ENCODE results near the gene RPS6KC1.
"Not testable (repeated sequence)": the region's sequence is repeated elsewhere in the genome, so short reads cannot be mapped to it uniquely, and the experiment has no call there.

The RPS6KC1 gene

DNA sequence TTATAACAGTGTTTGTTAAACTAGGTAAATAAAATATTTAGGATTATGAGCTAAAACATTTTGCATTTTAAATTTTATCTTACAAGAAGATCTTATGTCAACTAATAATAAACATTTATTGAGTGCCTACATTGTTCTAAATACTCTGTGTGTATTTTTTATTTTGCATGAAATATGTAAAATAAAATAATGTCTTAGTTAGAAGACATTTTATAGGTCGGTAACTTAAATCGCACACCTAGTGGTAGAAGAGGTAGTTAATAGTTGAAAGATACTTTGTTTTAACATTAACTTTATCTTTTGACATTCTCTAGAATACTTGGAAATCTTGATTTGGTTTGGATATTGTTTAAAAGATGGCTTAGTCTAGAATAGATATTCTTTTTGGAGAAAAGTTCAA, 60.5 kb downstream of the RPS6KC1 start:
- DNase-seq = no peak

DNA sequence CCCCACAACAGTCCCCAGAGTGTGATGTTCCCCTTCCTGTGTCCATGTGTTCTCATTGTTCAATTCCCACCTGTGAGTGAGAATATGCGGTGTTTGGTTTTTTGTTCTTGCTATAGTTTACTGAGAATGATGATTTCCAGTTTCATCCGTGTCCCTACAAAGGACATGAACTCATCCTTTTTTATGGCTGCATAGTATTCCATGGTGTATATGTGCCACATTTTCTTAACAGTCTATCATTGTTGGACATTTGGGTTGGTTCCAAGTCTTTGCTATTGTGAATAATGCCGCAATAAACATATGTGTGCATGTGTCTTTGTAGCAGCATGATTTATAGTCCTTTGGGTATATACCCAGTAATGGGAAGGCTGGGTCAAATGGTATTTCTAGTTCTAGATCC, 61.7 kb downstream of the RPS6KC1 start:
- not testable (repeated sequence) for DNase-seq

DNA sequence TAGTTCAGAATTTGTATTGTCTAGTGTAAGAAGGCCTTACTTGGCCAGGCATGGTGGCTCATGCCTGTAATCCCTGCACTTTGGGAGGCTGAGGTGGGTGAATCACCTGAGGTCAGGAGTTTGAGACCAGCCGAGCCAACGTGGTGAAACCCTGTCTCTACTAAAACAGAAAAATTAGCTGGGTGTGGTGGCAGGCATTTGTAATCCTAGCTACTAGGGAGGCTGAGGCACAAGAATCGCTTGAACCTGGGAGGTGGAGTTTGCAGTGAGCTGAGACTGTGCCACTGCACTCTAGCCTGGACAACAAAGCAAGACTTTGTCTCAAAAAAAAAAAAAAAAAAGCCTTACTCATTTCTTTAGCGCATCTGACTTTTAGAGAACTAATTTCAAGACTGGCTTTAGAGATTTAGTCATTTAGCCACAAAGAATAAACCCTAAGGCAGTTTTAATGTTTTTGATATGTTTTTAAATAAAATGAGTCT, 66.7 kb downstream of the RPS6KC1 start:
- not testable (repeated sequence) for DNase-seq

DNA sequence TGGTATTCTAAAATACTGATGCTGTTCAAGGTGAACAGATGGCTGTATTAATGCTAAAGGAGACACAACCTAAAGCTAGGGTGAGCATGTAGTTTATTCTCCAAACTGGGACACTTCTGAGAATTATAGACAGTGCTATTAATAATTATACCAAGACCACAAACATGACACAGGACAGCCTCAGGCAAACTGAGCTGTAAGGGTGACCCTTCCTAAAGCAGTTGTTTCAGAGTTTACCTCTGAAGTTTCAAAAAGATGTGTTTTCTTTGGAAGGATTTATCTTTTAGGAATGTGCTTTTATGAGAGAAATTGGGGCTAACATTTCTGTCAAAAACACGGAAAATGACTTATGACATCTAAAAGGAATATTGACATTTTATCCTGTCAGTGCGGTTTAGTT, 68.8 kb downstream of the RPS6KC1 start:
- no peak for DNase-seq

DNA sequence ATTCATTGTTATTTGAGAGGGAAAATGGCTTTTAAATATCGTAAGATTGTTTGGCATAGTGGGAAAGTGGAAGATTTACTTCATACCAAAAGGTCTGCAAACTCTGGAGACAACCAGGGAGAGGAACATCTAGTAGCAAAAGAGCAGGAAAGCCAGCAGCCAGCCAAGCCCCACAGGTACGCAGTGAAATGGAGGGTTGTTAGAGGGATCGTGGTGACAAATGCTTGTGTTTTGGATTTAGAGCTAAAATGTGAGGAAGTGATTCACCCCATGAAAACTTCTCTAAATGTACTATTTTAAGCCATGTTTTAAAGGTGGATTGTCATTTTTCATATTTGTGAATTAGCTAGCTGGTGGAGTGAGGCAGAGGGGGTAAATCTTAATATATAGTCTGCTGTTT, 69.3 kb downstream of the RPS6KC1 start:
- no peak for DNase-seq

DNA sequence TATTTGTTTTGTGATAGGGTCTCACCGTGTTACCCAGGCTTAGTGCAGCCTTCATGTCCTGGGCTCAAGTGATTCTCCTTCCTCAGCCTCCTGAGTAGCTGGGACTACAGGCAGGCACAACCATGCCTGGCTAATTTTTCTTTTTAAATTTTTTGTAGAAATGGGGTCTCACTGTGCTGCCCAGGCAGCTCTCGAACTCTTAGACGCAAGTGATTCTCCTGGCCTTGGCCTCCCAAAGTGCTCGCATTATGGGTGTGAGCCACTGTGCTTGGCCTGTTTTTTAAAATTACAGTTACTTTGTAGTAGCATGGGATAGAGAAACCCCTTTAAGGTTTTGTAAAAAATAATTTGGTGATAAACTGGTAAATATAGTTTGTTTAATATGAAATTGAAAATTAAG, 69.9 kb downstream of the RPS6KC1 start:
- DNase-seq = no peak

DNA sequence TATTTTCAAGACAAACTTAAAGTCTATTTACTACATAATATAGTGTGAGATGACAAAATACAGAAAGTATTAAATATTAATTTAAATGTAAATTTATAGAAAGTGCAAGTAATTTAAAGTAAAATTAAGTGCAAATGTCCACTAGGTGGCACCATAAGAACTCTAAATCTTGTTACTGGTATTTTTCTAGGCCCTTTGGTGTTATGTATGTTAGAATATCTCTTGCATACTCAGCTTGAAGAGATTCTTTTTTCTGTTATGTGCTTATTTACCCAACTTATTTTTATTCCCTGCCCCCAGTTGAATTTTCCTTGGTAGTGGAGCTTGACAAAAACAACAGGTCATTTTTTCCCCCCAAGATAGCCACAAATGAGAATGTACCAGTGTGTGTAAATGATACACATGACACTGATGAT, 71.5 kb downstream of the RPS6KC1 start:
- DNase-seq = peak; percentile 22

DNA sequence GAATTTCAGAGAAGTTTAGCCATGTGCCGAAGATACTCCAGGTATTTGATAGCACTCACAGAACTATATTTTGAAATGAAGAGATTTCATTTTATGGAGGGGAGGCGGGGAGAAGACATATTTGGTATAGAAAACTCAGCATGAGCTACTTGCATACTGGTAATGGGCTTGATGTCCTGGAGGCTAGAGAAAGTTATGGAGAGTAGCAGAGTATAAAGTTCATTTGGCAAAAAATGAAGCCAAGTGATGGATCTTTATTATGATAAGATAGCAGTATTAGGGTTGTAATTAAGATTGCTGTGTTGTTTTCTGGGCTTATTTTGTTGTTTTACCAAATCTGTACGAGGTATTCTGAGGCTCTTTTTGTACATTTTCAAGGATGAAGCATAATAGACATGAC, 72.0 kb downstream of the RPS6KC1 start:
- no peak for DNase-seq

DNA sequence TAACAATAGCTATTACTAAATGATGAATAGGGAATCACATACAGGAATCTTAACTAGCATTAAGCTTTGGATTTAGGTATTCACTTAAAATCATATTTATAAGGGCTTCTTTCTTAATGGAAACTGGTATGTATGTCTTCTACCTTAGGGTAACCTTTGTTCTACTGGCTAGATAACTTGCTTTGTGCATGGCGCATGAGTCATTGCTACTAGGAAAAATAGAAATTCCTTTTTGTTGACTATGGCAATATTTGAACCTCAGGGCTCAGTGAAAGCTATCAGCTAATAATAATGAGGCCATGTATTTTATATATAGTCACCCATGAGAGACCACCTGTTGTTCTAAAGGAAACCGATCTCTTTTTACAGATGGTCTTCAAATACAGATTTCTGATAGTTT, 72.5 kb downstream of the RPS6KC1 start:
- DNase-seq = no peak

DNA sequence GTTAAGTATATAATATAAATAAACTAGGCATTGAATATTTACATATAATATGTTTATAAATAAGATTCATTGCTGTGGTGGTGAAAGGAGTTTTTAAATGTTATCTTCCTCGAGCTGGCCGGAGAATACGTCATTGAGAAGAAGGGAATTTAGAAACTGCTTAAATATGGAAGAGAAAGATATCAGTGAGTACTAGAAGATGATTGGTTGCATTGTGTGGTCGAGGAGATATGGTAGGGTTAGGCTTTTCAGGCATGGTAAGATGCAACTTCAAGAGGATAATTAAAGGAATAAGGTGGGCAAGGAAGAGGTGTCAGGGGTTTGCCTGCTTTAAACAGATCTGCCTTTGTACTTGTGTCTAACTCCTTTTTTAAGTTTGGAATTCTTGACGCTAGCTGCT, 73.5 kb downstream of the RPS6KC1 start:
- DNase-seq = no peak

DNA sequence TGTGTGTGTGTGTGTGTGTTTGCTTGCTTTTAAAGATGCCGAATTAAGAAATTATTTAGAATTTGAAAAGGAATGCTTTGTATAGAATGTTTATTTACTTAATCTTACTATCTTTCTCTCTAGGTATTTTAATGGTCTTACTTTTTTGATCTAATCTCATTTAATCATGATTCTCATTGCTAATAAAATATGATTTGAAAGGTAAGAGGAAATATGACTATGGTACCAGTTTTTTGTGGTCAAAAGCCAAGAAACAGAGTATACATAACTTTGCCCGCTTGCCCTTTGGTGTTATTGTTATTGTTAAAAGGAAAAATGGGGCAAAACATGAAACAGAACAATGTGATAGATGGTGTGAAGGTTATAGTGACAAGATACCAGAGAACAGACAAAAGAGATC, 74.6 kb downstream of the RPS6KC1 start:
- DNase-seq = no peak

DNA sequence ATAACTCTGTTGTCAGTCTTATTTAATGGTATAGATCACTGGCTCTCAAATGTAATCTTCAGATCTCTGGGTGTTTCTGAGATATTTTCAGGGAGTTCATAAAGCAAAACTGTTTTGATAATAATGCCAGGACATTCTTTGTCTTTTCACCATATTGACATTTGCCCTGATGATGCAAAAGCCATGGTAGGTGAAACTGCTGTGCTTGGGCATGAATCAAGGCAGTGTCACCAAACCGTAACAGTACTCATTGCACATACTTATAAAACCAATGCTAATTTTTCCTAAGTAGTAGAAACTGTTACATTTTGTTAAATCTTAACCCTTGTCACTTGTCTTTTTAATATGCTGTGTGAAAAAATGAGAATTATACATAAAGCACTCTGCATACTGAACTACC, 76.0 kb downstream of the RPS6KC1 start:
- no peak for DNase-seq

DNA sequence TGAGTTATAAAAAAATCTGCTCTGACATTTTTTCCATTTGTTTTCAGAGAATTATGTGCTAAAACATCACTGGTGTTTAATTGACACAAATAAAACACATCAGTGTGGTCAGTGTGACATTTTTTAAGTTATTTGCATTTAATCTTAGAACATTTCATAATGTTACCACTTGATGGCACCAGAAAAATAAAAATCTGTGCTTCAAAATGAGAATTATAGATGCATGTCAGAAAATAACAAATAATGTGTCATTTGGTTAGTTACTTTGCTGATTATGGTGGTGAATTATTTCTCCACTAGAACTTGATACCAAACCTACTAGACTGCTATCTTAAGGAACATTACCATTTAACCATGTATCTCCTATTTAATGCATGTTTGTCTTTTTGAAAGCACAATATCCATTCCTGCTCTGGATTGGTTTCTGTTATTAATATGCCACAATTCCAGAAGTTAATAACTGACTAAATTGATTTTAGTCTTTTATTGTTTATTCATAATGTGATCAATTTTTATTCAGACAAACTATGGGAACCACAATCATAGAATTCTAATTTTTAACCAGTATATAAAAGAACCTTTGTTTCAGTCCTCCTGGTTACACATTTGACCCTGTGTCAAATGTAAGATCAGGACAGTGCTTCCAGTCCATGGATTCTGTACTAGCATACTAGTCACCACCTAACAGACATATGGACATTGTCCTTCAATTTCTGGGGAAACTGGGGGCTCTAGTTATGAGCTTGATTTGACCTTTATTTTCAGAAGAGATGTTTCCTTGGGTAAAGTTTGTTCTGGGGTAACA, 81.0 kb downstream of the RPS6KC1 start:
- no peak for DNase-seq

DNA sequence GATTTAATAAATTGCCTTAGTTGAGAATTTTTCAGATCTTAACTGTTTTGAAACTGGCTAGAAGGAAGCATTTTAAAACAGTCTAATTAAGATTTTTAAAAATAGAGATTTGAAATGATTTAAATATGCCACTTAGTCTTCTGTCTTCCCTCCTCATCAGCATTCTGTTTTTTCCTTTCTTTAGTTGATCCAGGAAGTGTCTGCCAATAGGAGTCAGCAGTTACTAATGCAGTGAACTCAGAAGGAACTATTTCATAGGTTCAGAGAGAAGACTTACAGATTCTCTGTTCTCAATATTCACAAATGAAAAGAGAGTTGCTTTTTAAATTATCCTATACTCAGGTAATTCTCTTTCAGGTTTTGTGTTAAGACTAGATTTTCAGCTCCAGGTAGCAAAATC, 84.5 kb downstream of the RPS6KC1 start:
- no peak for DNase-seq

DNA sequence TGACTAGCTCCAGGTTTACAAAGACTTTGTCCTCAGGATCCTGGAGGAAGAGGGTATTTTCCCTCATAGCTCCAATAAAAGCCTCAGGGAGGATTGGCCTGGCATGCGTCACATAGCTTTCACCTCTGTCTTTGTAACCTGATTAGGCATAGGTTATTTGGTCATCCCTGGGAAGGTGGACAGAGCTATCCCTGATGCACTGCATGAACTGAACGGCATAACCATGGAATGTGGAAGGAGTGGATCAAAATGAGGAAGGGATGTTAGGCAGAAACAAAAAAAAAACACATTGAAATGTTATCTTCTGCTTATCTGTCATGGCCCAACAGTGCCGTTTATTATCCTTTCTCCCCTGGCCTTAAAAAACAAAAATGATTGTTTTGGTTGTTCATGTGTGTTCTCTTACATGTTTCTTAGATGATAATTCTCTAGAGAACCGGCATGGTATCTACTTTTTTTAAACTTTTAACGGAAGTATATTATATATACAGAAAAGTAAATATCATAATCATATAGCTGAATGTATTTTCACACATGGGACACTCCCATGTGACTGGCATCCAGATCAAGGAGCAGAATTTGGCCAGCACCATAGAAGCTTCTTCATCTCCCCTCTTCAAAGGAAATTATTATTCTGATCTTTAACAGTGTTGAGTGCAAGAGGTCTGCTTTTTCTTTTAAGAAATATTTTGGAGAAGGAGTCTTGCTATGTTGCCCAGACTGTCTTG, 85.3 kb downstream of the RPS6KC1 start:
- no peak for DNase-seq

DNA sequence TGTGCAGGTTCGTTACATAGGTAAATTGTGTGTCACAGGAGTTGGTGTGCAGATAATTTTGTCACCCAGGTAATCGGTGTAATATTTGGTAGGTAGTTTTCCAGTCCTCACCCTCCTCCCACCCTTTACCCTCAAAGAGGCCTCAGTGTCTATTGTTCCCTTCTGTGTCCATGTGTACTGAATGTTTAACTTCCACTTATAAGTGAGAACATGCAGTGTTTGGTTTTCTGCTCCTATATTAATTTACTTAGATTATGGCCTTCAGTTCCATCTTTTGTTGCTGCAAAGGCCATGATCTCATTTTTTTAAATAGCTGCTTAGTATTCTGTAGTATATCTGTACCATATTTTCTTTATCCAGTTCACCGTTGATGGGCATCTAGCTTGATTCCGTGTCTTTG, 87.3 kb downstream of the RPS6KC1 start:
- no peak for DNase-seq

DNA sequence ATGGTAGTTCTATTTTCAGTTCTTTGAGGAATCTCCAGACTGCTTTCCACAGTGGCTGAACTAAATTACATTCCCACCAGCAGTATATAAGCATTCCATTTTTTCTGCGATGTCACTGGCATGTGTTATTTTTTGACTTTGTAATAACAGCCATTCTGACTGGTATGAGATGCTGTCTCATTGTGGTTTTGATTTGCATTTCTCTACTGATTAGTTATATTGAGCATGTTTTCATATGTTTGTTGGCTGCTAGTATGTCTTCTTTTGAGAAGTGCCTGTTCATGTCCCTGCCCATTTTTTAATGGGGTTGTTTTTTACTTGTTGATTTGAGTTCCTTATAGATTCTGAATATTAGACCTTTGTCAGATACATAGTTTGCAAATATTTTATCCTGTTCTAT, 87.9 kb downstream of the RPS6KC1 start:
- no peak for DNase-seq

DNA sequence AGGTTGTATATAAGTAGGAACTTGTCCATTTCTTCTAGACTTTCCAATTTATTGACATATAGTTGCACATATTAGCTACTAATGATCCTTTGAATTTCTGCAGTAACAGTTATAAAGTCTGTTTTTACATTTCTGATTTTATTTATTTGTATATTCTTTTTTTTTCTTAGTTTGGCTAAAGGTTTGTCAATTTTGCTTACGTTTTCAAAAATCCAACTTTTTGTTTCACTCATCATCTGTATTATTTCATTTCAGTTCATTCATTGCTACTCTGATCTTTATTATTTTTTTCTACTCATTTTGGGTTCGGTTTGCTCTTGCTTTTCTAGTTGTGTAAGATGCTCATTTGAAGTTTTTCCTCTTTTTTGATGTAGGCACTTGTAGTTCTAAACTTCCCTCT, 97.9 kb downstream of the RPS6KC1 start:
- DNase-seq = no peak

DNA sequence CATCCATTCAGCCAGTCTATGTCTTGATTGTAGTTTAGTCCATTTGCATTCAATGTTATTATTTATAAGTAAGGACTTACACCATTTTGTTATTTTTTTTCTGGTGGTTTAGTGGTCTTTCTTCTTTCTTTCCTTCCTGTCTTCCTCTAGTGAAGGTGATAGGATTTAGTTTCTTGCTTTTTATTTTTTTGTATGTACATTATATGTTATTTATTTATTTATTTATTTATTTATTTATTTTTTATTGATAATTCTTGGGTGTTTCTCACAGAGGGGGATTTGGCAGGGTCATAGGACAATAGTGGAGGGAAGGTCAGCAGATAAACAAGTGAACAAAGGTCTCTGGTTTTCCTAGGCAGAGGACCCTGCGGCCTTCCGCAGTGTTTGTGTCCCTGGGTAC, 99.0 kb downstream of the RPS6KC1 start:
- DNase-seq = not testable (repeated sequence)

DNA sequence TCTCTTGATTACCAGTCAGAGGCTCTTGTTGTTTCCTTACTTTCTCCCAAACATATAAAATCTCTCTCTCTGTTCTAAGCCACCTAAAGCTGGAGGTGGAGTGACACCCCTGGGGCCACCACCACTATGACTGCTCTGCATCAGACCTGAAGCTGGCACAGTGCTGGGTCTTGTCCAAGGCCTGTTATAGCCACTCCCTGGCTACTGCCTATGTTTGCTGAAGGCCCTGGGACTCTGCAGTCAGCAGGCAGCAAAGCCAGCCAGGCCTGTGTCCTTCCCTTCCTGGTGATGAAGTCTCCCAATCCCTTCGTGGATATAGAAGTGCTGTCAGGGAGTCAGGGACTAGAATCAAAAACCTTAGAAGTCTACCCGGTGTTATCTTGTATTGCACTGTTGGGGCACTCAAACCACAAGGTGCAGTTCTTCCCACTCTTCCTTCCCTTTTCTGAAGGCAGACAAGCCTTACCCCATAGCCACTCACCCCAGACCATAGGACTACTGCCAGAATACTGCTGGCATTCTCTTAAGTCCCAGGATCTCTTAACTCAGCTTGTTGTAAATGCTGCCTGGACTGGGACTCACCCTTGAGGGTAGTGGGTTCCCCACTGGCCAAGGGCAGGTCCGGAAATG, 103.1 kb downstream of the RPS6KC1 start:
- DNase-seq = no peak

DNA sequence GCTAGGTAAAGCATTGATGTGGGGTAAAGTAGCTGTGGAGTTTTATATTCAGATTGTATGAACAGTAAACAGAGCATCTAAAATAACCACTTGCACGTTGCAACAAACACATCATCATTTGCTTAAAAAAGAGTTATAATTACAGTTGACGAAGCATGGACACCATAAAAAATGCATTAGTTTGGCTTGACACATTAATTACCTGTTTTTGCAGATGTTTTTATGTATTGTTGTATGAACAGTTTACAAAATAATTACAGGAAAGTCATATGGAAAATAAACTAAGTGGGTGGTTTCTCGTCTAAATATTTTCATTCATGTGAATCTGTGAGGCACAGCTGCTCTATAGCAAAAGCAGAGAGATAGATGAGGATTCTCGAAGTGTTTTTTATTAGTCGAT, 108.3 kb downstream of the RPS6KC1 start:
- DNase-seq = no peak

DNA sequence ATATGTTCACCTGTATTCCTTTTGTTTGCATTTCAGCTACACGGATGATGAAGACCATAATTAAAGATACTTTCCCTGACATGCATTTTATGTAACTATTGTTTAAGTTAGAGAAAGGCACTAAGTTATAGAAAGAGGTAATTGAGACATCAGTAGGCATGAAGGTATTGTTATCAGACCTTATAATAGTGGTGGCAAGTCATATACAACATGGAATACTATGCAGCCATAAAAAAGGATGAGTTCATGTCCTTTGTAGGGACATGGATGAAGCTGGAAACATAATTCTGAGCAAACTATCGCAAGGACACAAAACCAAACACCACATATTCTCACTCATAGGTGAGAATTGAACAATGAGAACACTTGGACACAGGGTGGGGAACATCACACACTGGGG, 109.4 kb downstream of the RPS6KC1 start:
- not testable (repeated sequence) for DNase-seq

DNA sequence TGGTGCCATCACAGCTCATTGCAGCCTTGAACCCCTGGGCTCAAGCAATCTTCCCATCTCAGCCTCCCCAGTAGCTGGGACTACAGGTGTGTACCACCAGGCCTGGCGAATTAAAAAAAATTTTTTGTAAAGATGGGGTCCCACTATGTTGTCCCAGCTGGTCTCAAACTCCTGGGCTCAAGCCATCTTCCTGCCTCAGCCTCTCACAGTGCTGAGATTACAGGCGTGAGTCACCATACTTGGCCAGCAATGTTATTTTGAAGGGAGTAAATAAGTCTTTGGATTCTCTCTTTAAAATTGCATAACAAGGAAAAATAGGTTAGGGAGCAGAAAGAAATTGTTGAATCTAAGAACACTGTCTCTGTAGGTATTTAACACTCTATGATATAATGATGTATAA, 111.3 kb downstream of the RPS6KC1 start:
- DNase-seq = no peak

DNA sequence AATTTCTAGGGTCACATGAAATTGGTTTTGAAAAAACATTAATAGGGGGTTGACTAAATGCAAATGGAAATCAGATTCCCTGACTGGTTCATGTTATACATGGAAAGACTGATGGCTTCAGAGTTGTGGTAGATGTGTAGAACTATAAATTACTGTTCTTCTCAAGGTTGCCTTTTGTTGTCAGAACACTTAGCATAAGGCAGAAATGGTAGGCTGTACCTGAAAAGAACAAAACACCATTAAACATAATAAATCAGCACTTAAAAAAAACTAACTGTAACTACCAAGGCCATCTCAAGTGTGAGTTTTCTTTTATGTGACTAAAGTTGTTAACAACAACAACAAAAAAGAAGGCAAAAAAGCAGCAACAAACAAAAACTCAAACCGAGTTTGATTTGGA, 111.8 kb downstream of the RPS6KC1 start:
- no peak for DNase-seq
